CD14-positive monocyte (primary cell): ENCODE data around the gene TMEM184A. TPM values are rescaled to one million over a fixed set of nuclear protein-coding genes. Genes with fewer than 3 reads are reported as not detected.

Source experiments
- DNase-seq, 3 donors: peaks; one replicate each; pipeline ENCODE4 v3.0.0-alpha.2; 2011 to 2022
- H2AFZ ChIP-seq: 2 replicates; pipeline ENCODE4 v1.6.0; 2012; ENCODE audit warnings: mild to moderate bottlenecking, low read depth, low read length, inconsistent platforms; ENCODE audit not compliant: insufficient read depth, poor library complexity, severe bottlenecking
- H3K27ac ChIP-seq, 2 donors: 1 replicate in 1 of 2; 2 replicates in 1 of 2; pipeline ENCODE4 v1.5.1; 2012 to 2013; ENCODE audit warnings: low read length in 2 of 2, control low read depth in 1 of 2, inconsistent platforms in 1 of 2, low read depth in 1 of 2, mild to moderate bottlenecking in 1 of 2
- H3K27me3 ChIP-seq, 2 donors: one replicate each; pipeline versions ENCODE4 v1.6.0 to v1.6.1; 2011 to 2013; ENCODE audit warnings: low read length in 2 of 2; ENCODE audit not compliant: control insufficient read depth in 2 of 2, insufficient read depth in 2 of 2
- H3K36me3 ChIP-seq, 2 donors: replicated peaks in 1 of 2; 1 replicate in 1 of 2; 2 replicates in 1 of 2; pipeline versions ENCODE4 v1.5.1 to v1.6.1; 2012 to 2013; ENCODE audit warnings: low read length in 2 of 2, control low read depth in 1 of 2, inconsistent platforms in 1 of 2, mild to moderate bottlenecking in 1 of 2; ENCODE audit not compliant: insufficient read depth in 2 of 2, control insufficient read depth in 1 of 2
- H3K4me1 ChIP-seq, 2 donors: 1 replicate in 1 of 2; 2 replicates in 1 of 2; pipeline versions ENCODE4 v1.5.1 to v1.6.1; 2012 to 2013; ENCODE audit warnings: low read length in 2 of 2, control low read depth in 1 of 2, inconsistent platforms in 1 of 2, mild to moderate bottlenecking in 1 of 2, moderate library complexity in 1 of 2; ENCODE audit not compliant: insufficient read depth in 2 of 2, control insufficient read depth in 1 of 2
- H3K4me2 ChIP-seq: replicated peaks from 2 replicates; pipeline ENCODE3; 2012; ENCODE audit warnings: low read length, moderate library complexity, mild to moderate bottlenecking; ENCODE audit not compliant: poor library complexity, severe bottlenecking; ENCODE audit errors: extremely low read depth
- H3K4me3 ChIP-seq, 3 experiments: fragments of 200-600 bp in 1 of 3; sonication (generic) in 1 of 3; replicated peaks in 1 of 3; 1 replicate in 2 of 3; 2 replicates in 1 of 3; pipeline ENCODE4 v1.5.1; 2011 to 2013; ENCODE audit warnings: low read length in 3 of 3, mild to moderate bottlenecking in 3 of 3, control low read depth in 2 of 3, low read depth in 2 of 3, inconsistent platforms in 1 of 3, moderate library complexity in 1 of 3
- H3K79me2 ChIP-seq: 2 replicates; pipeline ENCODE4 v1.6.0; 2012; ENCODE audit warnings: mild to moderate bottlenecking, control low read depth, inconsistent platforms, low read length, moderate library complexity; ENCODE audit not compliant: insufficient read depth
- H3K9ac ChIP-seq: 2 replicates; pipeline ENCODE4 v1.6.0; 2017; ENCODE audit warnings: low read length, mild to moderate bottlenecking; ENCODE audit not compliant: insufficient read depth, poor library complexity, severe bottlenecking
- H3K9me3 ChIP-seq, 2 donors: replicated peaks in 1 of 2; 1 replicate in 1 of 2; 2 replicates in 1 of 2; pipeline versions ENCODE4 v1.5.1 to v1.6.1; 2012 to 2013; ENCODE audit warnings: low read length in 2 of 2, control low read depth in 1 of 2; ENCODE audit not compliant: control insufficient read depth in 1 of 2, insufficient read depth in 1 of 2
- H4K20me1 ChIP-seq: 2 replicates; pipeline ENCODE4 v1.6.0; 2012; ENCODE audit warnings: mild to moderate bottlenecking, low read length, control low read depth, moderate library complexity; ENCODE audit not compliant: insufficient read depth
- H3K27ac Mint-ChIP-seq, 7 donors: one replicate each; pipeline ENCODE4 v1.8.0; 2020; ENCODE audit warnings: mild to moderate bottlenecking in 7 of 7, mixed read lengths in 7 of 7, moderate library complexity in 6 of 7, inconsistent platforms in 2 of 7
- H3K27me3 Mint-ChIP-seq, 3 donors: one replicate each; pipeline ENCODE4 v1.8.0; 2021 to 2022; ENCODE audit warnings: low read depth in 3 of 3, mild to moderate bottlenecking in 3 of 3, mixed read lengths in 3 of 3, moderate library complexity in 3 of 3, inconsistent platforms in 1 of 3
- H3K36me3 Mint-ChIP-seq, 2 donors: one replicate each; pipeline ENCODE4 v1.8.0; 2020; ENCODE audit warnings: mixed read lengths in 2 of 2, inconsistent platforms in 1 of 2, mild to moderate bottlenecking in 1 of 2
- H3K4me1 Mint-ChIP-seq: one replicate; pipeline ENCODE4 v1.8.0; 2020; ENCODE audit warnings: mild to moderate bottlenecking, mixed read lengths
- H3K4me3 Mint-ChIP-seq, 2 donors: one replicate each; pipeline ENCODE4 v1.8.0; 2020; ENCODE audit warnings: mild to moderate bottlenecking in 2 of 2, mixed read lengths in 2 of 2, moderate library complexity in 1 of 2
- H3K9me3 Mint-ChIP-seq, 7 donors: one replicate each; pipeline ENCODE4 v1.8.0; 2020 to 2022; ENCODE audit warnings: mixed read lengths in 7 of 7, mild to moderate bottlenecking in 6 of 7, moderate library complexity in 6 of 7, inconsistent platforms in 2 of 7
- WGBS: methylation state at CpG from one replicate; pipeline ENCODE4 v1.1.5; 2013; ENCODE audit warnings: missing lambda C conversion rate; ENCODE audit not compliant: insufficient coverage; 5-methylcytosine and 5-hydroxymethylcytosine counted together
- intact Hi-C, 2 donors: fragments of 100-400 bp; cut with micrococcal nuclease; formaldehyde crosslinking; loops; one replicate each; pipeline versions ENCODE4 v1.15.0 to v1.15.1; 2023
- polyA plus RNA-seq, 3 donors: library from polyadenylated mRNA; depleted of rRNA in 1 of 3; unstranded in 2 of 3; stranded (reverse) in 1 of 3; fragments of 300-500 nt in 2 of 3; fragments of >200 nt in 1 of 3; fragmentation: Illumina TruSeq in 2 of 3; gene quantifications; 1 replicate in 2 of 3; 2 replicates in 1 of 3; pipeline ENCODE4 v1.2.3, GENCODE V29; 2012 to 2021
- TF ChIP-seq, protein P1 (sequence below): fragments of 200-600 bp; IDR thresholded peaks from one replicate; pipeline ENCODE4 v1.8.0; 2022; ENCODE audit warnings: antibody characterized with exemption, mild to moderate bottlenecking

TMEM184A gene
- polyA plus RNA-seq, 3 donors = not detected

DNA sequence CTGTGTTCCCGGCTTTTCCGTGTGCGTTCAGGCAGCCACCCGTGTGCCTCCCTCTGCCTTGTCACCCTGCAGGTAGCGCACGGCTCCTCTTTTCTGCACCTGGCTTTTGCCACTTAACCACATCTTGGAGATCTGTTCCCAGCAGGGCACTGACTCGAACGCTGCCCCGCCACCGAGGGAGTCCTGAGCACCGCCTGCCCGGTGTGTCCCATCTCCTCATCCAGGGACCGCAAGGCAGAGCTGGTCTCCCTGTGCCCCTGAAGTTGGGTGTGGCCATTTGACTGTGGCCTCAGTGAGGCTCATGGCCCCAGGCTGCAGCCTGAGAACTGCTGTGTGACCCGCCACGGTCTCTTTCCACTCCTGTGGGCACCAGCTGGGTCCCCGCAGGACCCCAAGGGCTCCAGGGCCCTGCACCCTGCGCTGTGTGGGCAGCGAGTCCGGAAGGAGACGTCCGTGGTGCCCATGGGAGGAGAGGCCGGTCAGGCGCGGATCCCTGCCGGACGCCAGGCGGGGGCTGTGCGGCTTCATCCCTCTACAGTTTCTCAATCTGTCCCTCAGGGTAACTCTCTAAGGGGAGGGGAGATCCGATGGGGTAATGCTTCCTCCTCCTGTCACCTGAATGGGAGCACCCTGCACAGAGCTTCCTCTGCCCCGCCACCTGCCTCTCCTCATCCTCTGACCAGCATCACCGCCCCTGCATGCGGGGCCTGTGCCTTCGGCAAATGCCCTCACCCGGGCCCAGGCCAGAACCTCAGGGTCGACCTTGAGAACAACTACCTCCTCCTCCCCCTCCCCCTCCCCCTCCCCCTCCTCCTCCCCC, 50.1 kb downstream of the TMEM184A start:
- Mint-ChIP-seq H3K4me3 (peak overlapping the region; percentile 64 to 82), H3K27ac (peak overlapping the region in 2 of 7 donors; percentile 35 to 40), H3K36me3 (peaks cover 15 to 20% of the 10 kb centered on the region in 2 donors), H3K27me3 (peaks cover 3 to 8% (median 6%) of the 10 kb centered on the region in 3 donors), H3K4me1 (peaks cover 33% of the 10 kb centered on the region), H3K9me3 (peaks cover 0 to 4% (median 0%) of the 10 kb centered on the region in 7 donors)
- Histone ChIP-seq H3K79me2 (peaks cover 29% of the 10 kb centered on the region), H2AFZ (peak overlapping the region; percentile 96), H3K4me3 (peak overlapping the region; percentile 11 to 68 (median 19)), H3K4me2 (peak overlapping the region; percentile 81), H3K27me3 (no peaks in the 10 kb centered on the region), H3K4me1 (peaks cover 34 to 48% of the 10 kb centered on the region in 2 donors), H3K36me3 (peaks cover 17 to 20% of the 10 kb centered on the region in 2 donors), H3K9me3 (no peaks in the 10 kb centered on the region), H4K20me1 (peaks cover 27% of the 10 kb centered on the region), H3K9ac (peak overlapping the region; percentile 9), H3K27ac (peak overlapping the region in 1 of 2 donors; percentile 49)
- TF ChIP-seq, protein P1, sequence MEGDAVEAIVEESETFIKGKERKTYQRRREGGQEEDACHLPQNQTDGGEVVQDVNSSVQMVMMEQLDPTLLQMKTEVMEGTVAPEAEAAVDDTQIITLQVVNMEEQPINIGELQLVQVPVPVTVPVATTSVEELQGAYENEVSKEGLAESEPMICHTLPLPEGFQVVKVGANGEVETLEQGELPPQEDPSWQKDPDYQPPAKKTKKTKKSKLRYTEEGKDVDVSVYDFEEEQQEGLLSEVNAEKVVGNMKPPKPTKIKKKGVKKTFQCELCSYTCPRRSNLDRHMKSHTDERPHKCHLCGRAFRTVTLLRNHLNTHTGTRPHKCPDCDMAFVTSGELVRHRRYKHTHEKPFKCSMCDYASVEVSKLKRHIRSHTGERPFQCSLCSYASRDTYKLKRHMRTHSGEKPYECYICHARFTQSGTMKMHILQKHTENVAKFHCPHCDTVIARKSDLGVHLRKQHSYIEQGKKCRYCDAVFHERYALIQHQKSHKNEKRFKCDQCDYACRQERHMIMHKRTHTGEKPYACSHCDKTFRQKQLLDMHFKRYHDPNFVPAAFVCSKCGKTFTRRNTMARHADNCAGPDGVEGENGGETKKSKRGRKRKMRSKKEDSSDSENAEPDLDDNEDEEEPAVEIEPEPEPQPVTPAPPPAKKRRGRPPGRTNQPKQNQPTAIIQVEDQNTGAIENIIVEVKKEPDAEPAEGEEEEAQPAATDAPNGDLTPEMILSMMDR = no peak
- intact Hi-C loops = loop anchor here (2.0 to 5.0 kb wide), 2 partner anchors 27 to 36 kb away; no protein-coding TSS in a partner anchor
- DNase-seq = no peak
- 19% methylated on average over 28 of the region's 35 CpGs for WGBS

DNA sequence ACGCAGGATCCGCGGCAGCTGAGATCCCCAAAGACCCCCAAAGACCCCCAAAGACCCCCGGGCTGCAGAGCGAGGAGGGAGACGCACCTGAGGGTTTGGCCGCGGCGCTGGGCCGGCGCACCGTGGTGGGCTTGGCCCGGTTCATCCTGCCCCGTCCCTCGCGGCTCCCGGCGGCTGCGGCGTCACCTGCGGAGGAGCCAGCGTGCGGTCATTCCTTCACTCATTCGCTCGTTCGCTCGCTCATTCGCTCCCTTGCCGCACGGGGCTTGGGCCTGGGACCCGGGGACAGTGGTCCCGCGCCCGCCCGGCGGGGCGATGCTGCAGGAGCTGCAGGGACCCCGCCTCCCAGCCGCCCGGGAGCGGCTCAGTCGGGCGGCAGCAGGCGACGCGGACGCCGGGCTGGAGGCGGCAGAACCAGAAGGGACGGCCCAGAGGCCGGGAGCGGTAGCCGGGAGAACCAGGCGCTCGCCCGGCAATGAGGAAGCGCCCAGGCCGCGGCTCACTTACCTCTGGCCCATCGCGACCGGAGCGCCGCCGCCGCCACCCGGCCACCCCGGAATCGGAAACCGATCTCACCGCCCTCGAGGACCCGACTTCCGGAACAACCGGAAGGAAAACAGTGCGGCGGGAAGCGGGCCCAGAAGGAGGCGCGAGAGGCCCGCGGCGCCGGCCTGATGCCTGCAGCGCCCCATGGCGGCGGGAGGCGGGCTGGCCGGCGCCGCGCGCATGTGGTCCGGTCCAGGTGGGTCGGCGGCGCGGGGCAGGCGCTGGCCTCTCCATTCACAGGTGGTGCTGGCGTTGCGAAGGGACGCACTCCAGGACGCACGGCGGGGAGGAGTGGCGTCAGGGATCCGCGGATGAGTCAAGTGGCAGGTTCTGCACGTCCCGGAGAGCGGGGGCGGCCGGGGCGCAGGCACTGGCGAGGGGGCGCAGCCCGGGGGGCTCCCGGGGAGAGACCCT, 51.9 kb downstream of the TMEM184A start, which contains the start of gene INTS1:
INTS1 (minus strand) TSS at position 574 of the 960 bp plus-strand sequence; CDS start at position 145, 429 bp downstream.
- H3K4me1 Mint-ChIP-seq = peaks cover 33% of the 10 kb centered on the region
- peak within 1 kb of the TSS in 1 of 2 donors; percentile 80 for H3K27ac ChIP-seq

More for the DNA sequence above, 51.9 kb downstream of the TMEM184A start, which contains the start of gene INTS1:
- Histone ChIP-seq H3K9ac (peak within 1 kb of the TSS; percentile 88), H3K4me3 (peak within 1 kb of the TSS; percentile 64 to 94 (median 83)), H3K4me1 (peaks cover 29 to 43% of the 10 kb centered on the region in 2 donors), H3K4me2 (peak within 1 kb of the TSS; percentile 97), H2AFZ (peak within 1 kb of the TSS; percentile 96), H3K27me3 (no peaks in the 10 kb centered on the region), H4K20me1 (peaks cover 33% of the 10 kb centered on the region), H3K79me2 (peaks cover 33% of the 10 kb centered on the region), H3K9me3 (no peaks in the 10 kb centered on the region), H3K36me3 (peaks cover 35 to 39% of the 10 kb centered on the region in 2 donors)
- Mint-ChIP-seq H3K27me3 (peaks cover 2 to 8% (median 3%) of the 10 kb centered on the region in 3 donors), H3K9me3 (peaks cover 0 to 4% (median 0%) of the 10 kb centered on the region in 7 donors), H3K36me3 (peaks cover 29 to 37% of the 10 kb centered on the region in 2 donors), H3K27ac (peak within 1 kb of the TSS in 6 of 7 donors; percentile 45 to 91 (median 82)), H3K4me3 (peak within 1 kb of the TSS; percentile 94)
- under 1% methylated on average over 108 of the region's 118 CpGs for WGBS
- peak; percentile 90 to 91 (median 91) for DNase-seq
- TF ChIP-seq, protein P1 = peak; percentile 92
- intact Hi-C loops = loop anchor here in 1 of 2 donors (2.0 to 5.0 kb wide), 2 partner anchors 29 to 68 kb away; partner anchors contain the start of gene PSMG3
